HG03521 (cell line): Measurements from ENCODE around the gene PCBP3.

Source experiments
- ATAC-seq: cut with Tn5 transposase; IDR thresholded peaks from one replicate; pipeline ENCODE4 v1.9.1; 2021; ENCODE audit warnings: mild to moderate bottlenecking, moderate library complexity; ENCODE audit not compliant: unreplicated experiment

Gene PCBP3

DNA sequence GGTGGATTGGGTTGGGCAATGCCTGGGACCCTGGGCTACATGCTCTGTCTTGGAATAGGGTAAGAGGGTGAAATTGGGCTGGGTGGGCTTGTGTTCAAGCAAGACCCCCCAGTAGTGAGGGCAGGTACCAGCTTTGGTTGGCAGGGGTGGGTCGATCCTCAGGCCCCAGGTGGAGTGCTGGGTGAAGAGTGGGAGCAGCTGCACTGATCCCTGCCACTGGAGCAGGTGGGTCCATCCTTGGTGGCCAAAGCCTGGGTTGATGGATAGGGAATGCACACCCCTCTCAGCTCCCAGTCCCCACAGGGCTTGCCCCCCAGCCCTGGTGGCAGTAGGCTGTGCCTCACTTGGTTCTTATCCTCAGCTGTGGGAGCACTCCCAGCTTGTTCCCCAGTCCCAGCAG lies 135.2 kb downstream of the PCBP3 start:
- no peak for ATAC-seq

DNA sequence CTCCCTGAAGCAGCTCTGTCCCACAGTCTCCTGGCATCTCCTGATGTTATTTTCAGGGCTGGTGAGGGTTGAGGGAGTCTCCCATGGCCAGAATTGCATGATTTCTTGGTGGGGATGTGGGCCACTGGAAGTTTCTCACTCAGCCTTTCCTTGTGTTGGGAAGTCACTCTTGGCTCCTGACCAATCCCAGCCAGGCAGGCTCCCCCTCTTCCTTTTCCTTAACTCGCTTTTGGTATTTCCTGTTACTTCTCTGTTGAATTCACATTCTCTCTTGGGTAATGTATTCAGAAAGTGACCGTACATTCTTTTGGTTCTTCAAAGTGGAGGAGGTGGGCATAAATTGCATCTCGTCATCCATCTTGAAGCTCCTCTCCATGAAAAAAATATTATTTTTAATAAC lies 135.7 kb downstream of the PCBP3 start:
- ATAC-seq, result no peak

DNA sequence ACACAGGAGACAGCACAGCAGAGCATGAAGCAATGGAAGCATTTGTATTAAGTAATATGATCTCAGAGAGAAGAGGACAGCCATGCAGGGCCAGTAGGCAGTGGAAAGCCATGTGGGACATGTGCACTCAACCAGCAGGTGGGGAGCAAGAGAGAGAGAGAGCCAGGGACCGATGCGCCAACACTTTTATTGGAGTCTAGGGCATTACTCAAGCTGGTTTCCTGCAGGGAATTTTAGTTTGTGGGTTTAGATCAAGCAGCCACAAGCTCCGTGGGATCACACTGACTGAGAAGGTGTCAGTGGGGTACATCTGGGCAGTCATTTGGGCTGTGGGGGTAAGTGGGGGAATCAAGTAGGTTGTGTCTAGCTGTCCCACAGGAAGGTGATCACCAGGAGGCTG lies 137.1 kb downstream of the PCBP3 start:
- ATAC-seq, result no peak

DNA sequence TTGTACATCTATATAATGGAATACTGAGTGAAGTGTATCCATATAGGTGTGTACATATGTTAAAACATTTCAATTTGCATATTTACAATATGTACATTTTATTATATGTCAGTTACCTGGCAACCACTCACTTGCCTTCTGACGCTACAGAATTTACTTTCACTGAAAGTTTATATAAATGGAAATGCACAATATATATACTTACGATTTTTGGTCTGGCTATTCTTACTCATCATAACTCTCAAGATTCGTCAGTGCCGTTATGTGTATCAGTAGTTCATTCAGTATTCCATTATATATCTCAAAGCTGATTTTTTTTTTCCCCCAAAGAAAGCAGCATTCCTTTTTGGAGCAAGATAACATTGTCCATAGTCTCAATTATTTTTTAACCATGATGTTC lies 138.2 kb downstream of the PCBP3 start:
- no peak for ATAC-seq

DNA sequence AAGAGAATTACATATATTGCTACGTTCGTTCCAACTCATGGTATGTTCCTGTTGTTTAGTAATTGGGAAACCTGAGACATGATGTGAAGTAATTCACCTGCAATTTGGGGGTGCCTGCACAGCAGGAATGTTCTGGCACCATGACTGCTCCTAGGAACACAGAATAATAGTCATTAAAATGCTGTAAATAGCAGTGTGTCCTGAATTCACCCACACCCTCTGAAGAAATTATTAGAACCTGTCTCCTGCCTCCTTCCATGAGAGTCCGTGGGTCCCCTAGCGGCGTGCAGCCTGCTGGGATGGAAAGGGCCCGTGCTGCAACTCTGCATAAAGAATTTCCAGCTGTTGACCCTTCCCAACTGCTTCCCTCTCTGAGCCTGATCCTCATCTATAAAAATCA lies 143.1 kb downstream of the PCBP3 start:
- ATAC-seq, result no peak

DNA sequence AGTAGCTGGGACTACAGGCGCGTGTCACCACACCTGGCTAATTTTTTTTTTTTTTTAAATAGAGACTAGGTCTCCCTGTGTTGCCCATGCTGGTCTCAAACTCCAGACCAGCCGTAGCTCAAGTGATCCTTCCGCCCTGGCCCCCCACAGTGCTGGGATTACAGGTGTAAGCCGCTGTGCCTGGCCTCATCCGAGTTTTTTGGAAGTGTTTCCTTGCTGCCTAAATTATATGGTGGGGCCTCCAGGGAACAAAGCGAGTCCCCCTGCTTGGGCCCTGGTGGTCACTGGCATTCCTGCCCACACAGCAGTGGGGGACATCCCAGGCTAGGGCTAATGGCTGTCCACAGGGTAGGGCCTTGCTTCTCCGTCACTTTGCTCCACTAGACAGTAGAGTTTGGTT lies 143.8 kb downstream of the PCBP3 start:
- no peak for ATAC-seq

DNA sequence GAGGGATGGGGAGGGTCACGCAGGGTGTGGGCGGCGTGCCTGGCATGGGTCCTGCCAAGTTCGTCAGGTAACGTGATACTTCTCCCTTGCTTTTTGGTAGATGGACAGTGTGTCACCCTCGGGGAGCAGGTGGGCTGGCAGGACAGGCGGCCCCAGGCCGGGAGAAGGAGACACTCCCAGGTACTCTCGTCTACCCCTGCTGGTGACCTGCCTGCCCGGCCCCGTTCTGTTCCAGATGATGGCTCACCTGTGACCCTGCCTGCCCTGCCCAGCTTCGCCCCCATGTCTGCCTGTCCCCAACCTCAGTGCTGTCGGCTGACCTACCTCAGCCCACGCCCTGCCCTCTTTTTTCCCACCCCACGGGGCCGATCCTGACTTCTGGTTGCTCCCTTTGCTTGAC lies 144.7 kb downstream of the PCBP3 start:
- no peak for ATAC-seq

DNA sequence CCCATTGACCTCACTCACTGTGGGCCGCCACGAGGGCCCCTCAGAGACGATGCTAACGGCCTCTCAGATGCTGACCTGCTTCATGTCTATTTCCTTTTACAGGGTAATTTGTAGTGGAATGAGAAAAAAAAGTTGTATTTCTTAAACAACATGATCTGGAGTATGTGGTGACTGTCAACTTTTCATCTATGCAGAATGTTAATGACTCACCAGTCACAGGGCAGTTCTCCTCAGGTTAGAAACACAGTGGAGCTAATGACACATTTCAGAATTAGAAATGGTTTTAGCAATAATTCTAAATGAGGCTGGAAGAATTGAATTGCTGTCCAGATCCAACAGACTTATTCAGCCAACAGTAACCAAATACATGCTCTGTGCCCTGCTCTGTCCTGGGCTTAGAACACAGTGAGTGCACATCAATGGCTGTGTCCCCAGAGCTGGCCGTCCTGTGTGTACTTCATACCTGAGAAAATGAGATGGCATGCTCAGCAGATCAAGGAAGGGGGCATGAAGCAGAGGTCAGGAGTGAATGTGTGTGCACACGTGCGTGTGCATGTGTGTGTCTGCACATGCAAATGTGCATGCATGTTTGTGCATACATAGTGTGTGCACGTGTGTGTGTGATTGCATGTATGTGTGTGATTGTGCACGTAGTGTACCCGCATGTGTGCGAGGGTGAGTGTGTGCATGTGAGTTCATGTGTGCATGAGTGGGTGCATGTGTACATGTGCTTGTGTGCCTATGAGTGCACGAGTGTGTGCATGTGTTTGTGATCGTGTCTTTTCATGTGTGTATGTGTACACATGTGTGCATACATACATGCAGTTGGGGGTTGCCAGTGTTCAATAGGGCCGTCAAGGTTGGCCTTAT lies 145.3 kb downstream of the PCBP3 start:
- ATAC-seq, result no peak

DNA sequence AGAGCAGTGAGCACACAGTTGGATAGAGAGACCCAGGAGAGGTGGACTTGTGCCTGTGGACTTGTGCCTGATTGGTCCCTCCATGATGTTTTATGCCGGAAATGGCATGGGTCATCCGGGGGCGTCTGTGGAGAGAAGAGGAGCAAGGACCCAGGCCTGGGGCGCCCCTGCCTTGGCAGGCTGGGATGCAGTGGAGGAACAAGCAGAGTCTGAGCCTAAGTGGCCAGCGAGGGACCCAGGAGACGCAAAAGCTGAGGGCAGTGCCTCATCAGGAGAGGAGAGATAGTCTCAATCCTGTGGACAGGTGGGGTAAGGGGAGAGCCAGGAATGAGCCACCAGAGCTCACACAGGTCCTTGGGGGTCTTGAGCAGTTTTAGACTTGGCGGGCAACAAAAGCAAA lies 146.9 kb downstream of the PCBP3 start:
- no peak for ATAC-seq

DNA sequence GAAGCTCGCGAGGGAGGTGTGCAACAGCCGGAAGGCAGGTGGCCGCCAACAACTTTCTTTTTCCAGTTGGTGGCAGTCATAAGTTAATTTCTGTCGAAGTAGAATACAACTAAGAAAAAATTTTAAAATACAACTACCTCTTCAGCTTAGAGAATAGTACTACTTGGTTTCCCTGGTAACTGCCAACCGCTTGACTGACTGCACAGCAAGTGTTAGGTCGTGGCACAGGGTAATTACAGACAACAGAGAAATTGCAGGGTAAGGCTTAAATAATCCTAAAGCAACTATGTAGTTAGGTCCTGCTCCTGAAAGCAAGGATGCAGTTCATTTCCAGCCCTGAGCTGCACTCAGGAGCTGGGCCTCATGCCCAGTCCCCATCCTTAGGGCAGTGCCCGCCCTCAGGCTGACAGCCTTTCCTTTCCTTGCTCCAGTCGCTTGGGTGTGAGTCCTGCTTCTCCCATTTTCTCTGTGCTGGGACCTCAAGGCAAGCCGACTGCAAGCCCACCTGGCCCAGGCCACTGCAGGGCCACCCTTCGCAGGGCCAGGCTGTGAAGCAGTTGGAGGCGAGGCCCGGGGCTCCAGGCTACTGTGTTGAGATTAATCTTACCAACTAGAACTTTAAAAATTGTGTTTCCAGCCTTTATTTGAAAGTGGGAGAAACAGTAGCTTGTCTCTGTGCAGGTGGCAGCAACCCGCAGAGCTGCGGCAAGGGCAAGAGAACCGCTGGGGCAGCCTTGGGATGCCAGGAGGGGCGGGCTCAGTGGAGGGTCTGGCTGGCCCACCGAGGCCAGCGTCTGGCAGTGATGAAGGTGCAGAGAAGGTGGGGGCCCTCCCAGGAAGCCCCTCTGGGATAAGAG lies 148.3 kb downstream of the PCBP3 start:
- no peak for ATAC-seq

DNA sequence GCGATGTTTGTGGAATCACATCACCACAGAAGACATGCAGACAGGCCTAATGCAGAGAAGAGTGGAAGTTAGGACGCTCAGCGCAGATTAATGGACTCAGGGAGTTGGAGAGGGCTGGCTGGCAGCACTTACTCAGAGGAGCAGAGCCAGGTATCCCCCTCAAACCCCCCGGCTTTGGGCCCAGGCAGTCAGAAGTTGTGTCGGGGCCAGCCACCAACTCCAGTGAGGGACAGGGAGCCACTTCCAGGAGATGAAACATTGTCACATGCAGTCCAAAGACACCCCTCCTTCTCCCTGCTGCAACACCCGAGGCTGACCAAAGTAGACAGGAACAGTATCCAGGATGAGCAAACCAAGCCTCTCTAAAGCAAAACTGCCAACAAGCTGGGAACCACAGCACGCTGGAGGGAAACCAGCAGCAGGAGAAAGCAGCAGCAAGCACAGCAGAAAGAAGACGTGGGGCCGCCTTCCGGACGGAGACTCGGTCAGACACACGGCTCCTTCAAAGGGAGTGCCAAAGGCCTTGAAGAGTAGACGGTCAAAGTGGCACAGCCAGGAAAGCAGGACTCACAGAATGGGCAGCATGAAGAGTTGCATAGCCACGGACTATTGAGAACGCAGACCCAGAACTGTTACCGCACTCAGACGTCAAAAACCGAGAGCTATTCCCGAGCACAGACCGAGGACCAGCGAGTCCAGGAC lies 149.3 kb downstream of the PCBP3 start:
- no peak for ATAC-seq

DNA sequence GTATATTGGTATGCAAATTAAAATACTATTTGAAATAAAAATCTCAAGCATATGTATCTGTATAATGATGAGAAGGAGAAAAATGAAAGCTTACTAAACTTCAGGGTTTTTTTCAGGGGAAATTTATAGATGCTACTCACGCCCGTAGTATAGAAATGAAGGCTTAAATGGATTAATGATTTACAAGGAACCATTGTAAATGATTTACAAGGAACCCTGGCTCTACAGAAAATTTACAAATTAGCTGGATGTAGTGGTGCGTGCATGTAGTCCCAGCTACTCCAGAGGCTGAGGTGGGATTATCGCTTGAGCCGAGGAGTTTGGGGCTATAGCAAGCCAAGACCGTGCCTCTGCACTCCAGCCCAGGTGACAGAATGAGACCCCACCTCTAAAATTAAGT lies 150.5 kb downstream of the PCBP3 start:
- ATAC-seq, result no peak

DNA sequence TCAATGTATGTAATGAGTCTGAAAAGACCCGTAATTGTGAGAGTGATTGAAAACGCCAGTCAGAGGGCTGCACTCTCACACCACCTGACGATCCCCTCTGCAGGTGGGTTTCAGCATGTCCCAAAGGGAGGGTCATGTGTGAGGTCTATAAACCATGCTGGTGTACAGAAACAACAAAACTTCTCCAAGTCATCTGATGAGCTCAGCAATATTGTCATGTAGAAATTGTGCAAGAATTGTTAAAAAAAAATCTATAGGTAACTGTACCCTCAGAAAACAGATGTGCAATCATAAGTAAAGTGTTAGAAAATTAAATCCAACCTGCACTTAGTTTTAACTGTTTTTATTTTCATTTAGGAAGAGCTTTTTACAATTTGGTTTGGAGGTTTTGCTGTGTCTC lies 152.5 kb downstream of the PCBP3 start:
- ATAC-seq, result no peak

DNA sequence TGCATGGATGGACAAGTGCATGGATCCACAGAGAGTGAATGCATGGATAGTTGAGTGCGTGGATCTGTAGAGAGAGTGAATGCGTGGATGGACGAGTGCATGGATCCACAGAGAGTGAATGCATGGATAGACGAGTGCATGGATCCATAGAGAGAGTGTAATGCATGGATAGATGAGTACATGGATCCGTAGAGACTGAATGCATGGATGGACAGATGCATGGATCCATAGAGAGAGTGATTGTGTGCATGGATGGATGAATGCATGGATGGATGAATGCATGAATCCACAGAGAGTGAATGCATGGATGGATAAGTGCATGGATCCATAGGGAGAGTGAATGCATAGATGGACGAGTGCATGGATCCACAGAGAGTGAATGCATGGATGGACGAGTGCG lies 153.8 kb downstream of the PCBP3 start:
- no peak for ATAC-seq

DNA sequence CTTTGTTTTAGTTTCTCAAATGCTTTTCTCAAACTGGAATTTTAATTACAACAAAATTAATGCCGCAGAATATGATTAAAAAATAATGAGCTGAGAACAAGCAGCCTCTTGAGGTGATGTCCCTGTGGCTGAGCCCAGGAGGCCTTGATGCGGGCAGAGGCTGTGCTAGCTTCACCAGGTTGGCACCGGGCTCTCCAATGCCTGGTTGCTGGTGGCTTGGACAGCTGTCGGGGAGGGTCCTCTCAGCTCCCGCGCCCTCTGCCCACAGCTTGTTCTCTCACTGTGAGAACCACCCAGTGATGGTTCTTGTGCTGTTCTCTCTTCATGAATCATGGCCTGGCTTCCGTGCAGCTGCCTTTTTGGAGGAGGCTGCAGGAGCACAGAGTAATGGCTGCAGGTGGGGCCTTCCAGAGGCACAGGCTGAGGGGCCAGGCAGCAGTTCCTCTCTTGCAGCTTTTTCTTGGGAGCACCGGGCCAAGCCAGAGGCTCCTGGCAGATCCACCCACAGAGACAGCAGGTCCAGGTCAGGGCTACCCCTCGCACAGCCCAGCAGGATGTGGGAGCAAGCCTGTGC lies 156.3 kb downstream of the PCBP3 start:
- no peak for ATAC-seq

DNA sequence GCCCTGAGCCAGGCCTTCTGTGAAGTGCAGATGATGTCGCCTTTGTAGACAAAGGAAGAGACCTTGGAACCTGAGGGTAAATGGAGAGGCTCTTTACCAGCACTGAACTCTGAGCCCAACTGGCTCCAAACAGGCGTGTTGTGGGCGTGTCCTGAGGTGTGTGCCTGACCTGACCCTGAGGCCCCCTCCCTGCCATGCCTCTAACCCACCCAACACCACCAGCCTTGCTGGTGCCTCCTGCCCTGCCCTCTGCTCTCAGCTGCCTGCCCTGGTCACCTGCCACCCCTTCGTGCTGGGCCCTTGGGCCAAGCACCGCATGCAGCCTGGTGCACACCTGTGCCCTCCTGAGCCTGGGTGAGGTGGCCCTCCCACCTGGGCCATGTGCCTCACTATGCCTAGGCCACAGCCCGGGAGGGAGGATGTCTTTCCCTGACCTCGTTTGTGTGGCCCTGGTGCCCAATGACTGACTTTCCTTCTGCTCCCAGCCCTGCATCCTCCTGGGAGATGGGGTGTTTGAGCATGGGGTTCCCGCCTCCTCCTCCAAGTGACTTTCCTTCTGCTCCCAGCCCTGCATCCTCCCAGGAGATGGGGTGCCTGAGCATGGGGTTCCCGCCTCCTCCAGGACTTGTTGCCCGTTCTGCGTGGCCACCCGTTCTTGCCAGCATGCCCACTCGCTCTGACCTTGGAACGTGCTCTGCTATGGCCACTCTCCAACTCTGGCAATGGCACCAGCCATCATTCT lies 157.0 kb downstream of the PCBP3 start:
- ATAC-seq, result no peak

DNA sequence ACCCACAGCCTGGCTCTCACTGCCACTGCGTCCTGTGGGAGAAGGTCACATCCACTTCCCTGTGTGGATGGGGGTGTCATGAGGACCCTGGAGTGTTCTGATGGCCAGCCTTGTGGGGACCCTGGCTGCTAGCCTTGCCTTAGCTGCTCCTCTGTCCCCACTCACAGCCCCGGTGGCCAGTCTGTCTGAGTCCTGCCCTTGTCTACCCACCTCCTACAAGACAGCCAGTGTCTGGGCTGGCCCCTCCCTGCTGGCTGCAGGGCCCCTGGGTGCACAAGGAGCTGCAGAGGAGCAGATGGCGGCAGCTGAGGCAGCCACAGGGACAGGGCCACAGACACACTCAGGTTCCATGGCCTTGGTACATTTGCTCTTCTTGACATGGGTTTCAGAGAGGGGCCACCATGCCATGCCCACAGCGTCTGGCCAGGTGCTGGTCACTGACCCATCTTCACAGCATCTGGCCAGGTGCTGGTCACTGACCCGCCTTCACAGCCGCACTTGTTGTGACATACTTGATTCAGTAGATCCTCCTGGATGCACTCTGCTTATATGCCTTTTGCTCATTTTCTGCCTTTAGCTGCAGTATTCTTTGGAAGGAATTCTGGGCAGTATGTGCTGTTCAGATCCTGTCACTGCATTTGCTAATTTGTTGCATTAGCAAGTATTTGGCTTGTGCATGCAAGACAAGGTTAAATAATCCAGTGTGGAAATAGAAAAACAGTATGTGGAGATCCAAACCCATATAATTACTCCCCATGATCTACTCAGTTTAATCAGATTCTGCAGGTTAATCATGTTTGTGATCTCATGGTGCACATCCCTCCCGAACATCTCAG lies 157.8 kb downstream of the PCBP3 start:
- no peak for ATAC-seq

DNA sequence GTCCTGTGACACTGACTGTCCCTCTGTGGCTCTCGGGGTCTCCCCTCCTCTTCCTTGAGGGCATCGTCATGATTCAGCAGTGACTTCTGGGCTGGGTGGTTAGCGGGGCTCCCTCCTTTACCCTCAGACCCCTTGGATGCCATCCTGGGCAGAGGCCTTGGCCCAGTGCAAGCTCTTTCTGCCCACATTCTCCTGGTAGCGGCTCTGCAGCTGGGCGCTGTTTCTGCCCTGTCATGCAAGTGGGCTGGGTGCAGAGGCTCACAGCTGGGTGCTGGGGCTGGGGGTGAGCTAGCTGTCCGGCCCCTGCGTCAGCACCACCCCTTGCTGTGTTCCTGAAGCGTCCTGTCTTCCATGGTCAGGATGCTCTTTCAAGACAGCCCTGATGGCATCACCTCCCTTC lies 158.5 kb downstream of the PCBP3 start:
- no peak for ATAC-seq

DNA sequence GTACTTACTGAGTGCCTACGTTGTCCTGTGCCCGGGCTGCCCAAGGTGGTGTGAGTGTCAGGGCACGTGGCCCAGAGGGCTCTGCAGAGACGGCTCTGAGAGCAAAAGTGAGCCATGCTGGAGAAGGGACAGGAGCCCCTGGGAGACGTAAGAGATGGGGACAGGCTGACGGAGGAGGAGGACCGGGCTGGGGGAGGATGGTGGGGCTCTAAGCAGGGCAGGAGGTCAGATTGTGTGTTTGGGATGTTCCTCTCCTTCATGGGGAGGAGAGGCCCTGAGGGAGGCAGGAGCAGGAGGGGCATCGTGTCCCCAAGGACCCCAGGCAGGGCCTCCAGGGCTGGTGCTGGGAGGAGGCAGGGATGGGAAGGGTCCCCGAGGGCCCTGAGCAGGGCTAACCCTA lies 158.9 kb downstream of the PCBP3 start:
- ATAC-seq, result no peak
